Fibroblast of lung (primary cell): ENCODE results near the gene DLX4.

Experiments
- CTCF ChIP-seq, 2 donors: IDR thresholded peaks in 1 of 2; conservative IDR thresholded peaks in 1 of 2; 1 replicate in 1 of 2; 2 replicates in 1 of 2; pipeline ENCODE4 v1.5.1; 2011 to 2012; ENCODE audit warnings: low read length in 2 of 2, control low read depth in 1 of 2, inconsistent platforms in 1 of 2, low read depth in 1 of 2, mild to moderate bottlenecking in 1 of 2
- EZH2 ChIP-seq: IDR thresholded peaks from 2 replicates; pipeline ENCODE4 v1.5.1; 2012; ENCODE audit warnings: low read length, control low read depth, mild to moderate bottlenecking; ENCODE audit errors: missing control alignments

GRCh38 chr17:49971848-49972485, 3.0 kb downstream of the DLX4 start:
- TF ChIP-seq EZH2 (peak; percentile 75), CTCF (conservative IDR thresholded peaks at IDR 0.05 in 1 of 2, IDR thresholded peaks at IDR 0.05 in 1 of 2; ENCODE audit: low read depth in 1 of 2, low read length in 2 of 2) (no peak)
